Medulla oblongata (tissue), 1 donor: ENCODE results near the gene SLC39A8.
"Not testable (repeated sequence)": the region's sequence is repeated elsewhere in the genome, so short reads cannot be mapped to it uniquely, and the experiment has no call there.

Experiments used
- DNase-seq: peaks from one replicate; pipeline ENCODE4 v3.0.0-alpha.2; 2015; ENCODE audit errors: extremely low spot score

SLC39A8 gene

GRCh38 chr4:102299354-102300107 is 45.8 kb downstream of the SLC39A8 start:
- peak; percentile 33 for DNase-seq

- DNase-seq: no peak
Measured at GRCh38 chr4:102298716-102299115, 46.6 kb downstream of the SLC39A8 start.

- no peak for DNase-seq
Measured at GRCh38 chr4:102295153-102295862, 50.0 kb downstream of the SLC39A8 start.

GRCh38 chr4:102288497-102288896 is 56.8 kb downstream of the SLC39A8 start:
- DNase-seq: no peak

GRCh38 chr4:102285831-102286230 is 59.5 kb downstream of the SLC39A8 start:
- no peak for DNase-seq

- DNase-seq: no peak
Measured at GRCh38 chr4:102281171-102281839, 64.0 kb downstream of the SLC39A8 start.

- DNase-seq: not testable (repeated sequence)
Measured at GRCh38 chr4:102273317-102273716, 72.0 kb downstream of the SLC39A8 start.

GRCh38 chr4:102272318-102272717 is 73.0 kb downstream of the SLC39A8 start:
- DNase-seq: no peak

- DNase-seq: no peak
Measured at GRCh38 chr4:102268355-102268754, 76.9 kb downstream of the SLC39A8 start.

GRCh38 chr4:102263024-102263787 is 82.1 kb downstream of the SLC39A8 start:
- DNase-seq: peak; percentile 63

GRCh38 chr4:102259702-102260101 is 85.6 kb downstream of the SLC39A8 start:
- DNase-seq: no peak

- DNase-seq: no peak
Measured at GRCh38 chr4:102259081-102259480, 86.2 kb downstream of the SLC39A8 start.

- no peak for DNase-seq
Measured at GRCh38 chr4:102256321-102256720, 89.0 kb downstream of the SLC39A8 start.

- DNase-seq: no peak
Measured at GRCh38 chr4:102253860-102254259, 91.4 kb downstream of the SLC39A8 start.

GRCh38 chr4:102252171-102252570 is 93.1 kb downstream of the SLC39A8 start:
- DNase-seq: no peak

- no peak for DNase-seq
Measured at GRCh38 chr4:102250341-102250740, 94.9 kb downstream of the SLC39A8 start.

- no peak for DNase-seq
Measured at GRCh38 chr4:102247041-102247440, 98.2 kb downstream of the SLC39A8 start.

GRCh38 chr4:102246416-102246815 is 98.9 kb downstream of the SLC39A8 start:
- DNase-seq: no peak

- no peak for DNase-seq
Measured at GRCh38 chr4:102244878-102245535, 100.3 kb downstream of the SLC39A8 start.

GRCh38 chr4:102243296-102243695 is 102.0 kb downstream of the SLC39A8 start:
- not testable (repeated sequence) for DNase-seq

- DNase-seq: no peak
Measured at GRCh38 chr4:102234243-102234838, 110.9 kb downstream of the SLC39A8 start.
